Neuronal stem cell (in vitro differentiated cells): ENCODE results near the gene EEPD1.

Experiments
- DNase-seq: peaks from one replicate; pipeline ENCODE4 v3.0.0-alpha.2; 2013; ENCODE audit warnings: low spot score
- H2AFZ ChIP-seq: one replicate; pipeline ENCODE4 v1.6.1; 2013; ENCODE audit warnings: mild to moderate bottlenecking, low read length, inconsistent platforms
- H2AK5ac ChIP-seq: 2 replicates; pipeline ENCODE4 v1.6.1; 2013; ENCODE audit warnings: low read depth, mild to moderate bottlenecking, inconsistent platforms, low read length, moderate library complexity, mixed read lengths
- H2BK120ac ChIP-seq: 2 replicates; pipeline ENCODE4 v1.6.1; 2013; ENCODE audit warnings: low read depth, mild to moderate bottlenecking, inconsistent platforms, low read length, moderate library complexity, mixed read lengths
- H2BK12ac ChIP-seq: one replicate; pipeline ENCODE4 v1.6.1; 2013; ENCODE audit warnings: low read length, inconsistent platforms
- H2BK15ac ChIP-seq: 2 replicates; pipeline ENCODE4 v1.6.1; 2013; ENCODE audit warnings: mild to moderate bottlenecking, low read length, inconsistent platforms, mixed read lengths
- H2BK5ac ChIP-seq: one replicate; pipeline ENCODE4 v1.6.1; 2013; ENCODE audit warnings: inconsistent platforms, mild to moderate bottlenecking, low read length, moderate library complexity
- H3K14ac ChIP-seq: one replicate; pipeline ENCODE4 v1.6.1; 2013; ENCODE audit warnings: low read length, inconsistent platforms
- H3K18ac ChIP-seq: 2 replicates; pipeline ENCODE4 v1.6.1; 2013; ENCODE audit warnings: low read length, inconsistent platforms
- H3K23ac ChIP-seq: 2 replicates; pipeline ENCODE4 v1.6.1; 2013; ENCODE audit warnings: low read depth, mild to moderate bottlenecking, mixed read lengths, low read length, inconsistent platforms; ENCODE audit not compliant: poor library complexity
- H3K27ac ChIP-seq: replicated peaks from 3 replicates; pipeline ENCODE4 v1.5.1; 2013; ENCODE audit warnings: low read length, inconsistent platforms
- H3K27me3 ChIP-seq, 3 experiments: 2 replicates each; pipeline ENCODE4 v1.6.1; 2013; ENCODE audit warnings: low read length in 3 of 3, mild to moderate bottlenecking in 2 of 3, inconsistent platforms in 1 of 3, low read depth in 1 of 3, mixed read lengths in 1 of 3, moderate library complexity in 1 of 3; ENCODE audit not compliant: control insufficient read depth in 3 of 3, insufficient read depth in 3 of 3
- H3K36me3 ChIP-seq, 2 donors: replicated peaks in 1 of 2; 2 replicates each; pipeline ENCODE4 v1.6.1; 2013; ENCODE audit warnings: low read length in 2 of 2; ENCODE audit not compliant: control insufficient read depth in 2 of 2, insufficient read depth in 2 of 2
- H3K4ac ChIP-seq: 2 replicates; pipeline ENCODE4 v1.6.1; 2013; ENCODE audit warnings: inconsistent platforms, mild to moderate bottlenecking, low read length, moderate library complexity
- H3K4me1 ChIP-seq, 2 donors: 1 replicate in 1 of 2; 2 replicates in 1 of 2; pipeline ENCODE4 v1.6.1; 2013; ENCODE audit warnings: low read length in 2 of 2, low read depth in 1 of 2; ENCODE audit not compliant: control insufficient read depth in 2 of 2, insufficient read depth in 1 of 2
- H3K4me2 ChIP-seq: one replicate; pipeline ENCODE4 v1.6.1; 2013; ENCODE audit warnings: mild to moderate bottlenecking, low read length, inconsistent platforms; ENCODE audit not compliant: insufficient read depth, poor library complexity, severe bottlenecking
- H3K4me3 ChIP-seq, 2 donors: 2 replicates each; pipeline ENCODE4 v1.5.1; 2013; ENCODE audit warnings: low read length in 2 of 2, mild to moderate bottlenecking in 2 of 2, inconsistent platforms in 1 of 2, moderate library complexity in 1 of 2
- H3K79me1 ChIP-seq: one replicate; pipeline ENCODE4 v1.6.1; 2013; ENCODE audit warnings: low read depth, mild to moderate bottlenecking, inconsistent platforms, low read length, moderate library complexity
- H3K9ac ChIP-seq: one replicate; pipeline ENCODE4 v1.6.1; 2013; ENCODE audit warnings: mild to moderate bottlenecking, low read depth, low read length, inconsistent platforms; ENCODE audit not compliant: poor library complexity
- H3K9me3 ChIP-seq, 2 donors: replicated peaks in 1 of 2; 2 replicates each; pipeline versions ENCODE3 to v1.6.1; 2013; ENCODE audit warnings: low read length in 2 of 2, mild to moderate bottlenecking in 2 of 2, inconsistent platforms in 1 of 2, low read depth in 1 of 2, mixed read lengths in 1 of 2, moderate library complexity in 1 of 2; ENCODE audit not compliant: control insufficient read depth in 2 of 2, insufficient read depth in 1 of 2
- H4K8ac ChIP-seq: one replicate; pipeline ENCODE4 v1.6.1; 2013; ENCODE audit warnings: low read depth, mild to moderate bottlenecking, inconsistent platforms, low read length, moderate library complexity
- H4K91ac ChIP-seq: one replicate; pipeline ENCODE4 v1.6.1; 2013; ENCODE audit warnings: low read length, low read depth, mild to moderate bottlenecking, inconsistent platforms; ENCODE audit not compliant: poor library complexity
- WGBS, 2 donors: extraction: QIAGEN DNeasy Blood & Tissue Kit; methylation state at CpG; one replicate each; pipeline ENCODE4 v1.1.7; 2013; ENCODE audit warnings: missing lambda C conversion rate in 2 of 2, mixed read lengths in 1 of 2; ENCODE audit not compliant: insufficient read length in 2 of 2, insufficient replicate concordance in 1 of 2; ENCODE audit errors: extremely low coverage in 2 of 2; 5-methylcytosine and 5-hydroxymethylcytosine counted together

EEPD1 gene

DNA sequence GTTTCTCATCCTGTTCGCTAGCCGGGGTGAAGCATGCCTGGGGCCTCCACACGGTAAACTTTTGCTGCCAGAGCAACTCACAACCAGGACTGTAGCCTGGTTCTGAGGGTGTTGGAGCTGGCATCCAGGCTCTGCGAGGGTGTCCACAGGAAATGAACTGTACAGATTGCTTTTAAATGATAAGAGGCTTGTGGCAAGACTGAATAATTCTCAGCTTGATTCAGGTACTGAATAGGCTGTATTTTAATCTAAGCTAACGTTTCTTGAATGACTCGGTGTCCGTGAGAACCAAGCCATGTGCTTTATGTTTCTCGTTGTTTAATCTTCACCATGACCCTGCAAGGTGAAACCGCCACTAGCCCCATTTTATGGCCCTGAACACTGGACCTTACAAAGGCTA, 49.3 kb downstream of the EEPD1 start:
- Histone ChIP-seq H2BK5ac (peak overlapping the region; percentile 49), H2AK5ac (peak overlapping the region; percentile 40), H3K27ac (no peak overlapping the region), H2BK15ac (no peak overlapping the region), H3K27me3 (no peaks in the 10 kb centered on the region), H3K23ac (no peak overlapping the region), H4K8ac (no peak overlapping the region), H4K91ac (no peak overlapping the region), H2AFZ (no peak overlapping the region), H3K4me3 (no peak overlapping the region), H3K9me3 (no peaks in the 10 kb centered on the region), H3K79me1 (no peaks in the 10 kb centered on the region), H3K4ac (no peak overlapping the region), H2BK12ac (no peak overlapping the region), H3K4me2 (no peak overlapping the region), H3K9ac (no peak overlapping the region), H3K18ac (no peak overlapping the region), H3K4me1 (peaks cover 5 to 16% of the 10 kb centered on the region in 2 donors), H2BK120ac (no peak overlapping the region), H3K14ac (no peak overlapping the region), H3K36me3 (no peaks in the 10 kb centered on the region)
- WGBS, 2 donors = no CpG with 5 or more reads among the region's 9 CpGs
- DNase-seq = no peak

DNA sequence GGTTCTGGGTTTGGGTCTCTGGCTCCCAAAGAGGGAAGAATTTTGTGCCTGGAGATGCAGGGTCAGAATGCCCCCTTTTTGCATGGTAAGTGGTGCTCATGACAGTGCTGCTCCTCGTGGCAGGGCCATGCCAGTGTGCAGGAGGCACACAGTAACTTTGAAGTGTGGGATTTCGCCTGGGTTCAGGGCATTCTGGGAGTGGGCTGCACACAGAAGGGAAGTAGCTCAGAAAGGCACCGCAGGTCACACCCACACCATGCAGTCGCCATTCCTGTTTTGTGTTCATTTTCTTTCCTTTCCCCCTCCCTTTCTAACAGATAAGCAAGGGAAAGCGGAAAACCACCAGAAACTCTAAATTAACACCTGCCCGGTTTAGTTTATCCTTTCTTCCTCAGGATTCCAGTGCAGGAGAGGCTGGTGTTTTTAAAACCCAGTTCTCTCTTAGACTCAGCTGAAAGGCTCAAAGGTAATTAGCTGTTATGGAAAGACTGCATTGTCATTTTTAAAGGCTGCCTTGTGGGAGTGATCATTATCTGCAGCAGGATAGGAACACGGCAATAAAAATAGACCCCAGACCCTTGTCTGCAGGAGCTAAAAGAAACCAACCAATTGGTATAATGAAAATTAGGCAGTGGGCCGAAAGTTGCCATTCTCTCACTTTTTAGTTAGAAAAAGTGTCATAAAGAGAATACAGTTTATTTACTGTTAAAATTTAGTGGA, 50.2 kb downstream of the EEPD1 start:
- no peak overlapping the region for H4K8ac ChIP-seq
- H2BK12ac ChIP-seq = no peak overlapping the region
- H3K23ac ChIP-seq = no peak overlapping the region
- H3K36me3 ChIP-seq = no peaks in the 10 kb centered on the region
- H3K4ac ChIP-seq = no peak overlapping the region
- no CpG with 5 or more reads among the region's 8 CpGs for whole genome bisulfite sequencing, 2 donors
- no peak overlapping the region for H3K4me3 ChIP-seq
- no peak overlapping the region for H2BK15ac ChIP-seq
- H2AFZ ChIP-seq = no peak overlapping the region
- H4K91ac ChIP-seq = no peak overlapping the region
- no peaks in the 10 kb centered on the region for H3K27me3 ChIP-seq
- H3K18ac ChIP-seq = no peak overlapping the region
- H3K27ac ChIP-seq = peak overlapping the region; percentile 61
- no peak overlapping the region for H2BK5ac ChIP-seq
- no peaks in the 10 kb centered on the region for H3K9me3 ChIP-seq
- peak; percentile 8 for DNase-seq
- H2AK5ac ChIP-seq = peak overlapping the region; percentile 40
- H2BK120ac ChIP-seq = no peak overlapping the region
- no peak overlapping the region for H3K14ac ChIP-seq
- H3K79me1 ChIP-seq = no peaks in the 10 kb centered on the region
- no peak overlapping the region for H3K4me2 ChIP-seq
- peaks cover 6 to 19% of the 10 kb centered on the region in 2 donors for H3K4me1 ChIP-seq
- no peak overlapping the region for H3K9ac ChIP-seq

DNA sequence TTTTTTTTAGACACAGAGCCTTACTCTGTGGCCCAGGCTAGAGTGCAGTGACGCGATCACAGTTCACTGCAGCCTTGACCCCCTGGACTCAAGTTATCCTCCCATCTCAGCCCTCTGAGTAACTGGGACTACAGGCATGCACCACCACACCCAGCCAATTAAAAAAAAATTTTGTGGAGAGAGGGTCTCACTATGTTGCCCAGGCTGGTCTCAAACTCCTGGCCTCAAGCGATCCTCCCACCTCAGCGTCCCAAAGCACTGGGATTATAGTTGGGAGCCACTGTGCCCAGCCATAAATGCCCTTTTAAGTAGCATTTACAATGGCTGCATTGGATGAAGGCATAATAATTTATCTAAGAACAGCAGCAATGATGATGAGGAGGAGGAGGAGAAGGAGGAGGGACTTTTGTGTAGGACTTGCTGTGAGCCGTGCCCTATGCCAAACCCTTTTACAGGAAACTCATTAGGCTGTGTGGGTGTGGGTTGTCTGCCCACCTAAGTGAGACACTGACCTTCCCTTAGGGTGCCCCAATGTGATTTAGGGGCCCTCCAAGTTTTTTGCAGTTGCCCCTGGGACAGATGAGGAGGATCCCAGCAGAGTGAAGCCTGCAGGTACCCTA, 51.1 kb downstream of the EEPD1 start:
- no peak overlapping the region for H3K4me2 ChIP-seq
- H4K8ac ChIP-seq = no peak overlapping the region
- no peak overlapping the region for H2BK5ac ChIP-seq
- peaks cover 8 to 20% of the 10 kb centered on the region in 2 donors for H3K4me1 ChIP-seq
- no peak overlapping the region for H2BK12ac ChIP-seq
- H4K91ac ChIP-seq = no peak overlapping the region
- no peak overlapping the region for H3K14ac ChIP-seq
- no peak overlapping the region for H2BK120ac ChIP-seq
- no peak overlapping the region for H3K27ac ChIP-seq
- no peak overlapping the region for H2AFZ ChIP-seq
- no peak overlapping the region for H3K18ac ChIP-seq
- H3K79me1 ChIP-seq = no peaks in the 10 kb centered on the region
- H3K27me3 ChIP-seq = no peaks in the 10 kb centered on the region
- WGBS, 2 donors = no CpG with 5 or more reads among the region's 5 CpGs
- no peak overlapping the region for H3K4ac ChIP-seq
- H2BK15ac ChIP-seq = no peak overlapping the region
- H3K9me3 ChIP-seq = no peaks in the 10 kb centered on the region
- no peak overlapping the region for H3K9ac ChIP-seq
- no peak overlapping the region for H3K4me3 ChIP-seq
- DNase-seq = no peak
- no peaks in the 10 kb centered on the region for H3K36me3 ChIP-seq
- peak overlapping the region; percentile 42 for H2AK5ac ChIP-seq
- no peak overlapping the region for H3K23ac ChIP-seq

DNA sequence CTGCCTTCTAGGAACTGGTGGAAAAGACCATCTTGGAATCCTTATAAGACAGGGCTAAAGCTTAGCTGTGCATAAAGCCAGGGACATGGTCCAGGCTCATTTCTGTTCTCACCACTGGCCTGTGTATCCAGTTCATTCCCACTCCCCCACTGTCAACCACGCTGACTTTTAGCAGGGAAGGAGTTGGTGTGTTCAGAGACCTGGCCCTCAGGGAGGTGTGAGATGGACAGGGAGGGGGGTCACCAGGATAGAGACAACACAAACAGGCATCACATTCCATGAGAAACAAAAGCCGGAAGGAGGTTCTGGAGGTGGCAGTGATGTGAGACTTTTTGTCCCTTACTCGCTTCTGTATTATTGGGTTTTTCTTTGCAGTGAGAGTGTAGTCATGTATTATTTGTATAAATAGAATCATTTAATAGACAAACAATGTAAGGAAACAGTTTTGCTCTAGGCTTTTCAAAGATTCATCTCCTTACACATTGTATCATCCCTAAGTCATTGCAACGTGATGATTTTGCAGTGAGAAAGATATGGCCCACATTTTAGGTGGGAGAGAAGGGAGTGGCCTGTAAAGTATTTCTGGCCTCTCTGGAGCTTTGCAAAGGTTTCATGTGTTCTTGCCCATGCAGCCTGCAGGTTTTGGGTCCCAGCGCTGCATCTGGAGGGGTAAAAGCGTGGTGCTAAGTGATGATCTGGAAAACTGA, 52.0 kb downstream of the EEPD1 start:
- Histone ChIP-seq H3K36me3 (no peaks in the 10 kb centered on the region), H3K4ac (no peak overlapping the region), H4K8ac (no peak overlapping the region), H2BK12ac (no peak overlapping the region), H2AFZ (no peak overlapping the region), H3K27ac (no peak overlapping the region), H2BK5ac (no peak overlapping the region), H3K4me3 (no peak overlapping the region), H3K27me3 (no peaks in the 10 kb centered on the region), H3K9me3 (no peaks in the 10 kb centered on the region), H3K79me1 (no peaks in the 10 kb centered on the region), H3K9ac (no peak overlapping the region), H3K4me2 (no peak overlapping the region), H2BK120ac (no peak overlapping the region), H4K91ac (no peak overlapping the region), H2AK5ac (no peak overlapping the region), H2BK15ac (no peak overlapping the region), H3K23ac (no peak overlapping the region), H3K14ac (no peak overlapping the region), H3K4me1 (peaks cover 8 to 22% of the 10 kb centered on the region in 2 donors), H3K18ac (peak overlapping the region; percentile 23)
- no peak for DNase-seq
- WGBS, 2 donors = no CpG with 5 or more reads among the region's 6 CpGs
